AG09319 (cell line): Measurements from ENCODE around the gene HHIP.
"Not testable (repeated sequence)": the region's sequence is repeated elsewhere in the genome, so short reads cannot be mapped to it uniquely, and the experiment has no call there.

Source experiments
- DNase-seq: peaks from one replicate; pipeline ENCODE4 v3.0.0-alpha.2; 2010; ENCODE audit warnings: low read depth; ENCODE audit errors: extremely low read depth
- CTCF ChIP-seq: IDR thresholded peaks from 2 replicates; pipeline ENCODE4 v1.5.1; 2011; ENCODE audit warnings: low read depth, mild to moderate bottlenecking, inconsistent platforms, low read length, moderate library complexity

HHIP gene

GRCh38 chr4:144788469-144788868 lies 142.5 kb downstream of the HHIP start:
- no peak for TF ChIP-seq CTCF
- DNase-seq: no peak

- DNase-seq: not testable (repeated sequence)
Observed at GRCh38 chr4:144791933-144792332, 146.0 kb downstream of the HHIP start.
